HepG2 (cell line): ENCODE results near the gene B3GNT9. TPM values are rescaled to one million over a fixed set of nuclear protein-coding genes. Genes with fewer than 3 reads are reported as not detected.

Source experiments
- ASH2L ChIP-seq: fragments of 300-600, 200-600 bp; sonication (generic); IDR thresholded peaks from 2 replicates; pipeline ENCODE4 v1.7.0; 2017; ENCODE audit warnings: low read depth, mild to moderate bottlenecking, moderate library complexity, mixed read lengths, low read length; ENCODE audit not compliant: insufficient read length
- FOXK1 ChIP-seq: sonication (generic); formaldehyde crosslinking; IDR thresholded peaks from 2 replicates; pipeline ENCODE4 v1.4.0; 2020; ENCODE audit warnings: low read depth, missing genetic modification reagents, borderline replicate concordance
- HOXA9 ChIP-seq: sonication (generic); formaldehyde crosslinking; IDR thresholded peaks from 2 replicates; pipeline ENCODE4 v1.8.1; 2022; ENCODE audit warnings: missing genetic modification reagents, mild to moderate bottlenecking, moderate library complexity, borderline replicate concordance
- IKZF4 ChIP-seq: sonication (generic); formaldehyde crosslinking; IDR thresholded peaks from 2 replicates; pipeline ENCODE4 v1.5.1; 2020; ENCODE audit warnings: borderline replicate concordance, mild to moderate bottlenecking, low read depth, missing genetic modification reagents; ENCODE audit errors: not compliant biosample characterization
- MEIS2 ChIP-seq: sonication (generic); formaldehyde crosslinking; IDR thresholded peaks from 2 replicates; pipeline ENCODE4 v1.9.0; 2021; ENCODE audit warnings: mild to moderate bottlenecking, missing genetic modification reagents
- MTA1 ChIP-seq: sonication (generic); formaldehyde crosslinking; IDR thresholded peaks from 2 replicates; pipeline ENCODE4 v1.4.0; 2020; ENCODE audit warnings: missing genetic modification reagents, mild to moderate bottlenecking, borderline replicate concordance
- NFIC ChIP-seq: IDR thresholded peaks from 2 replicates; pipeline ENCODE4 v1.6.1; 2012; ENCODE audit warnings: mild to moderate bottlenecking, low read length, inconsistent platforms
- PITX1 ChIP-seq: sonication (generic); formaldehyde crosslinking; IDR thresholded peaks from 2 replicates; pipeline ENCODE4 v1.5.1; 2020; ENCODE audit warnings: mild to moderate bottlenecking, missing genetic modification reagents
- SCMH1 ChIP-seq: sonication (generic); formaldehyde crosslinking; IDR thresholded peaks from 2 replicates; pipeline ENCODE4 v1.9.0; 2021; ENCODE audit warnings: missing genetic modification reagents, mild to moderate bottlenecking, borderline replicate concordance
- ZBTB33 ChIP-seq: sonication (generic); formaldehyde crosslinking; IDR thresholded peaks from 2 replicates; pipeline ENCODE4 v1.4.0; 2020; ENCODE audit warnings: missing genetic modification reagents
- ZMAT3 ChIP-seq: sonication (generic); formaldehyde crosslinking; conservative IDR thresholded peaks from 2 replicates; pipeline ENCODE4 v1.7.0; 2021; ENCODE audit warnings: missing genetic modification reagents
- ZNF136 ChIP-seq: sonication (generic); formaldehyde crosslinking; IDR thresholded peaks from 2 replicates; pipeline ENCODE4 v1.8.1; 2022; ENCODE audit warnings: low read depth, mild to moderate bottlenecking, moderate library complexity, missing genetic modification reagents
- ZNF687 ChIP-seq: sonication (generic); formaldehyde crosslinking; IDR thresholded peaks from 2 replicates; pipeline ENCODE4 v1.5.1; 2020; ENCODE audit warnings: mild to moderate bottlenecking, missing genetic modification reagents, moderate library complexity
- ZNF749 ChIP-seq: sonication (generic); formaldehyde crosslinking; IDR thresholded peaks from 2 replicates; pipeline ENCODE4 v1.8.0; 2022; ENCODE audit warnings: mild to moderate bottlenecking, missing genetic modification reagents, moderate library complexity, borderline replicate concordance
- ZNF776 ChIP-seq: sonication (generic); formaldehyde crosslinking; IDR thresholded peaks from 2 replicates; pipeline ENCODE4 v1.4.0; 2020; ENCODE audit warnings: mild to moderate bottlenecking, missing genetic modification reagents
- ZSCAN31 ChIP-seq: sonication (generic); formaldehyde crosslinking; IDR thresholded peaks from 2 replicates; pipeline ENCODE4 v1.5.0; 2020; ENCODE audit warnings: low read depth, mild to moderate bottlenecking, missing genetic modification reagents
- polyA plus RNA-seq, 8 experiments: library from polyadenylated mRNA; depleted of rRNA in 3 of 8; stranded (reverse) in 7 of 8; unstranded in 1 of 8; fragments of >200 nt; fragmentation: Illumina TruSeq in 4 of 8; extraction: Trizol in 4 of 8; gene quantifications; 2 replicates each; pipeline versions ENCODE4 v1.2.1 to v1.2.3, GENCODE V29; 2011 to 2016; ENCODE audit warnings: low read depth in 4 of 8, missing spikeins in 1 of 8, mixed read lengths in 1 of 8; ENCODE audit not compliant: insufficient read depth in 1 of 8
- total RNA-seq, 5 experiments: library from RNA; depleted of rRNA; stranded (reverse); fragments of >200 nt; fragmentation: Illumina TruSeq; extraction: Trizol; gene quantifications; 2 replicates each; pipeline ENCODE4 v1.2.3, GENCODE V29; 2016; ENCODE audit warnings: low read depth in 1 of 5
- TF ChIP-seq, protein P1 (sequence below): sonication (generic); formaldehyde crosslinking; IDR thresholded peaks from 2 replicates; pipeline ENCODE4 v1.5.0; 2020; ENCODE audit warnings: missing genetic modification reagents, mild to moderate bottlenecking, borderline replicate concordance
- TF ChIP-seq, protein P2 (sequence below): IDR thresholded peaks from 2 replicates; pipeline ENCODE4 v1.6.1; 2018; ENCODE audit warnings: missing genetic modification reagents
- TF ChIP-seq, protein P3 (sequence below): sonication (generic); formaldehyde crosslinking; IDR thresholded peaks from 2 replicates; pipeline ENCODE4 v1.5.0; 2020; ENCODE audit warnings: missing genetic modification reagents

Gene B3GNT9
- total and polyA plus RNA-seq, 2 of the 13 experiments (the other 11 are each of a cell fraction or from before 2014, with no cell fraction given), result 1.5 to 3.1 TPM

DNA sequence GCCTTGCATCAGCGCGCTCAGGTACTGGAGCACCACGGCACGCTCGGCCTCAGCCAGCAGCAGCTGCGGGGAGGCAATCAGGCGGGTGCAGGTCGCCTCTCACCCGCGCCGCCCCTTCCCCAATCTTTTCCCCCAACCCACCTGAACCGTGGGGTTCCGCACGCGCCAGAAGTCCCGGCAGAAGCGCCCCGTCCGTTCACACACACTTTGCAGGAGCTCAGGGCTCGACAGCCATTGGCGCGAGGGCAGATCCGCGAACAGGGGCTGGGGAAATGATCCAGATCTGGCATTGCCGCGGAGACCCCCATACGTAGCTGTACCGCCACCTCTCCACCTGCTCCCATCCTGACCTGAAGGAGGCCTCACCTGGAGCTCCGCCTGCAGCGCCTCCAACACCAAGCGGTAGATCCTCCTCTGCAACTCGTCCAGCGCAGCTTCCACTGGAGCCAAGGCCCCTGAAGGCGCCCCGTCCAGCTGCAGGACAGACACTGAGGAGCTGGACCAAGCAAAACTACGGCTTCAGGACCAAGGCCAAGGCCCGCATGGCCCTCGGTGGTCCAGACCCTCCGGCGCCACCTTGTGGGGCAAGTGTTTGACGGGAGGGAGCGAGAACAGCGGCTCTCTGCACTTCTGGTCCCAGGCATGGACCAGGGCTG is 34.3 kb upstream of the B3GNT9 start (continued):
- TF ChIP-seq MTA1 (CRISPR knock-in tag) (peak; percentile 25; the same call in 1 of the 2 replicates), ZNF136 (CRISPR knock-in tag) (peak; percentile 96; the same call in 1 of the 2 replicates), FOXK1 (CRISPR knock-in tag) (peak; percentile 62; the same call in 1 of the 2 replicates), ASH2L (peak; percentile 21), ZSCAN31 (CRISPR knock-in tag) (peak; percentile 87; the same call in 1 of the 2 replicates), ZBTB33 (peak; percentile 89), PITX1 (CRISPR knock-in tag) (peak; percentile 85; the same call in 1 of the 2 replicates), NFIC (no peak), ZNF687 (peak; percentile 88), ZMAT3 (peak; percentile 96), MEIS2 (peak; percentile 92), SCMH1 (no peak), ZNF749 (CRISPR knock-in tag) (no peak), ZNF776 (CRISPR knock-in tag) (peak; percentile 97), IKZF4 (peak; percentile 83), HOXA9 (CRISPR knock-in tag) (peak; percentile 84)
- TF ChIP-seq, protein P1, sequence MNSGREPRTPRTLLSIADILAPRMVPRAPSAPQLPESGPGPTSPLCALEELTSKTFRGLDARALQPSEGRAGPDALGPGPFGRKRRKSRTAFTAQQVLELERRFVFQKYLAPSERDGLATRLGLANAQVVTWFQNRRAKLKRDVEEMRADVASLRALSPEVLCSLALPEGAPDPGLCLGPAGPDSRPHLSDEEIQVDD (CRISPR knock-in tag), result peak; percentile 83; the same call in 1 of the 2 replicates
- TF ChIP-seq, protein P2, sequence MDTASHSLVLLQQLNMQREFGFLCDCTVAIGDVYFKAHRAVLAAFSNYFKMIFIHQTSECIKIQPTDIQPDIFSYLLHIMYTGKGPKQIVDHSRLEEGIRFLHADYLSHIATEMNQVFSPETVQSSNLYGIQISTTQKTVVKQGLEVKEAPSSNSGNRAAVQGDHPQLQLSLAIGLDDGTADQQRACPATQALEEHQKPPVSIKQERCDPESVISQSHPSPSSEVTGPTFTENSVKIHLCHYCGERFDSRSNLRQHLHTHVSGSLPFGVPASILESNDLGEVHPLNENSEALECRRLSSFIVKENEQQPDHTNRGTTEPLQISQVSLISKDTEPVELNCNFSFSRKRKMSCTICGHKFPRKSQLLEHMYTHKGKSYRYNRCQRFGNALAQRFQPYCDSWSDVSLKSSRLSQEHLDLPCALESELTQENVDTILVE, result peak; percentile 94
- TF ChIP-seq, protein P3, sequence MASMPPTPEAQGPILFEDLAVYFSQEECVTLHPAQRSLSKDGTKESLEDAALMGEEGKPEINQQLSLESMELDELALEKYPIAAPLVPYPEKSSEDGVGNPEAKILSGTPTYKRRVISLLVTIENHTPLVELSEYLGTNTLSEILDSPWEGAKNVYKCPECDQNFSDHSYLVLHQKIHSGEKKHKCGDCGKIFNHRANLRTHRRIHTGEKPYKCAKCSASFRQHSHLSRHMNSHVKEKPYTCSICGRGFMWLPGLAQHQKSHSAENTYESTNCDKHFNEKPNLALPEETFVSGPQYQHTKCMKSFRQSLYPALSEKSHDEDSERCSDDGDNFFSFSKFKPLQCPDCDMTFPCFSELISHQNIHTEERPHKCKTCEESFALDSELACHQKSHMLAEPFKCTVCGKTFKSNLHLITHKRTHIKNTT, result no peak
